Measurements from ENCODE around the gene ZFYVE1.
"Not testable (repeated sequence)": the region's sequence is repeated elsewhere in the genome, so short reads cannot be mapped to it uniquely, and the experiment has no call there.

Gene ZFYVE1, protein sequence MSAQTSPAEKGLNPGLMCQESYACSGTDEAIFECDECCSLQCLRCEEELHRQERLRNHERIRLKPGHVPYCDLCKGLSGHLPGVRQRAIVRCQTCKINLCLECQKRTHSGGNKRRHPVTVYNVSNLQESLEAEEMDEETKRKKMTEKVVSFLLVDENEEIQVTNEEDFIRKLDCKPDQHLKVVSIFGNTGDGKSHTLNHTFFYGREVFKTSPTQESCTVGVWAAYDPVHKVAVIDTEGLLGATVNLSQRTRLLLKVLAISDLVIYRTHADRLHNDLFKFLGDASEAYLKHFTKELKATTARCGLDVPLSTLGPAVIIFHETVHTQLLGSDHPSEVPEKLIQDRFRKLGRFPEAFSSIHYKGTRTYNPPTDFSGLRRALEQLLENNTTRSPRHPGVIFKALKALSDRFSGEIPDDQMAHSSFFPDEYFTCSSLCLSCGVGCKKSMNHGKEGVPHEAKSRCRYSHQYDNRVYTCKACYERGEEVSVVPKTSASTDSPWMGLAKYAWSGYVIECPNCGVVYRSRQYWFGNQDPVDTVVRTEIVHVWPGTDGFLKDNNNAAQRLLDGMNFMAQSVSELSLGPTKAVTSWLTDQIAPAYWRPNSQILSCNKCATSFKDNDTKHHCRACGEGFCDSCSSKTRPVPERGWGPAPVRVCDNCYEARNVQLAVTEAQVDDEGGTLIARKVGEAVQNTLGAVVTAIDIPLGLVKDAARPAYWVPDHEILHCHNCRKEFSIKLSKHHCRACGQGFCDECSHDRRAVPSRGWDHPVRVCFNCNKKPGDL

DNA sequence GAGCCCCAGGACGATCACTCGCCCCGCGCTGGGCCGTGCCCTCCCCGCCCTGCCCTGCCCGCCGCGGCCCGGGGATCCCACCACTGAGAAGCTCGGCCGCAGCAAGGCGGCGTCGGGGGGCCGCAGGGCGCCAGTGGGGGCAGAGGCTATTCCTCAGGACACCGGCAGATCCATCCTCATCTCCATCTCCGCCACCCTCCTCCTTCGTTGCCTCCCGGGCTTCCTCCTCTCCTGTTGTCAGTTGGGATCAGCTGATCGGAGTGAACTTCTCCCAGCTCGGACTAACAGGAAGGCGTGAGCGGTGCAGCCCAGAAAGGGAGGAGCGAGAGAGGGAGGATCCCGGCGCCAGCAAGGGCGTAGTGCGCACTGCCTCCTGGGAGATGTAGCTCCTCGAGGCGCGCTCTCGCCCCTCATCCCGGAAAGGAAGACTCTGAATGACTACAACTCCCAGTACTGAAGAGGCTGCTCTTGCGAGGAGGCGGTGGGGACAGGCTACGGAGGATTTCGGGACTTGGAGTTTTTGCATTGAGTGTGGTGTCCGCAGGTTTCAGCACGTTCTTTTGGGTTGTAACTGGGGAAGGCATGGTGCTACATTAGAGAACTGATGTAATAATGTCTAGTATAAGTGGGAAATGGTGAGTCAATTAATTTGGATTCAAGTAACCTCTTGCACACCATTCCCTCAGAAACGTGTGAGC, at the start of gene ZFYVE1:
TSS of gene ZFYVE1 (minus strand) at position 262 of the 698 bp plus-strand sequence. CDS start 2,598 bp downstream, outside the sequence.
- DNase-seq (ENCODE audit: low read depth in 1 of 2, low spot score in 1 of 2) = peak; percentile 76 to 92

DNA sequence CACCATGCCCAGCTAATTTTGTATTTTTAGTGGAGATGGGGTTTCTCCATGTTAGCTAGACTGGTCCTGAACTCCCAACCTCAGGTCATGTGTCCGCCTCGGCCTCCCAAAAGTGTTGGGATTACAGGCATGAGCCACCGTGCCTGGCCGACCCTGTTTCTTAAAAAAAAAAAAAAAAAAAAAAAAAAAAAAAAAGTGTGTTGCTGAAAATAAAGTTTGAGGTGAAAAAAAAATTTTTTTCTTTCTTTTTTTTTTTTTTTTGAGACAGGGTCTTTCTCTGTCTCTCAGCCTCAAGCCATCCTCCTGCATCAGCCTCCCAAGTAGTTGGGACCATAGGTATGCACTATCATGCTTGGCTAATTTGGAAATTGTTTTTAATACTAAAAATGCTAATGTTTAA, 42.7 kb upstream of the ZFYVE1 start:
- DNase-seq (ENCODE audit: low read depth in 1 of 2, low spot score in 1 of 2) = no peak

DNA sequence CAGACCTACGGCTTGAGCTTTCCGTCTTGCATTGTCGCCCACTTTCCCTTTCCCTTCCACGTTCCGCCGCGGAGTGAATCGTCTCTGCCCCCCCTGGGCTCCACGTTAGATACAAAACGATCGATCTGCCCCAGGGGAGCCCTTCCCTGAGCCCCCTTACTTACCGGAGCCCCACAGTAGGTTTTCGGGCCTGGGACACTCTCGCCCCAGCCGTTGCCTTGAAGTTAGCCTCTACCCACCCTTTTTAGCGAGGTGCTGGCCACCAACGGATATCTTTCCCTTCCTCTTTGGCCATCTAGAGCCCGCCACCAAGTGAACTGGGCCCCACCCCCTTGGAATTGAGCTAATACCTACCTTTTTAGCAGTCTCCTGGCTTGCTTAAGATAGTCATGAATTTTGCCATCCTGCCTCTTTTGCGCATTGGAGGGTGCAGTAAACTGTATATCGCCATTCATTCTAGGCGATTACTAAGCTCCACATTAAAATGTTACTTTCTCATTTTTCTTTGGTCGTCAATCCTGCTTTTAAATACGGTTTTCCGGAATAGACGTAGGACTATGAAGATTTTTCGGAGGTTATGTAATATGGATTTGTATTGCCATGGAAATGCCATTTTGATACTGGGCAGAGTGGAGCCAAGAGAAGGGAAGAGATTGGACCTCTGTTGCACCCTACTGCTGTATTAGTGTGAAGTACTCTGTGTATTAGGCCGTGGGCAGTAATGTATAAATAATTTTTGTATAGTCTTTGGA, 32.2 kb upstream of the ZFYVE1 start:
- DNase-seq (ENCODE audit: low read depth in 1 of 2, low spot score in 1 of 2) = peak in 1 of 2 donors; percentile 11

DNA sequence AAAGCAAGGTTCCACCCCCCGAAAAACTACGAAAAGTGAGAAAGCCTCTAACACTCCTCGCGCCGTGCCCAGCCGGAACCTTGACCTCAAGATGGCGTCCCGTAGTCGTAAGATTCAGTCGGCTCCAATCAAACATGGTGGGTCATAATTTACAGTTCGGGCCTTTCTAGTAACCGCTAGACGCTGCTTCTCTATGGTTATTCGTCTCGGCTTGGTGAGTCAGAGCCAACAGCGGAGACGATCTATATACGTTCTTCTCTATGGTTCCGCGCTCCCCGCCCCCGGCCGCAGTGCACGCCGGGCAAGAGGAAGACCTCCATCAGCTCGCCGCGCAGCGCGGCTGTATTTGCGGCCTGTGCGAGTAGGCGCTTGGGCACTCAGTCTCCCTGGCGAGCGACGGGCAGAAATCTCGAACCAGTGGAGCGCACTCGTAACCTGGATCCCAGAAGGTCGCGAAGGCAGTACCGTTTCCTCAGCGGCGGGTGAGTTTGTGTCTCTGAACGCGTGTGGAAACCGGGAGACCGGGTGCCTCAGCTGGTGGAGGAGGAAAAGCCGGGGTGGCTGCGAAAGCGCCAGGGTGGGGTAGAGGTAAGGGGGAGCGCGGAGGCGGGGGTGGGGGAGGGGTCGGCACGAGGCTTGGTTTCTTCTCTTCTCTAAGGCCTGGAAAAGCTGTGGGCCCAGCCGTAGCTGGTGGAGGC, 31.5 kb upstream of the ZFYVE1 start, which contains the start of gene RBM25:
TSS of gene RBM25 (plus strand) at position 311 of the 698 bp plus-strand sequence. CDS start 13,108 bp downstream, outside the sequence.
- peak; percentile 85 to 95 for DNase-seq (ENCODE audit: low read depth in 1 of 2, low spot score in 1 of 2)

DNA sequence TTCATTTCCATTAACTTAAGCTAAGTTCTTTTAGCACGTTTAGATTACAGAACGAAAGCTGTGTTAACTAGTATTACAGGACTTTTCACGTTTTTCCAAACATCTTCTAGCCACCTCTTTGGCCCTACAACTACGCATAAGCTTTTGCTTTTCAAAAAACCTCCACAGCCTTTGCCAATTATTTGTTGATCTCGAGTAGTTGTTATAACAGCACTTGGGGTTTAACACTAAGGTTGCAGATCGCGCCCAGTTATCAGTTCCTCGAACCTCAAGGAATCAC, 31.0 kb upstream of the ZFYVE1 start:
- DNase-seq (ENCODE audit: low read depth in 1 of 2, low spot score in 1 of 2) = no peak

DNA sequence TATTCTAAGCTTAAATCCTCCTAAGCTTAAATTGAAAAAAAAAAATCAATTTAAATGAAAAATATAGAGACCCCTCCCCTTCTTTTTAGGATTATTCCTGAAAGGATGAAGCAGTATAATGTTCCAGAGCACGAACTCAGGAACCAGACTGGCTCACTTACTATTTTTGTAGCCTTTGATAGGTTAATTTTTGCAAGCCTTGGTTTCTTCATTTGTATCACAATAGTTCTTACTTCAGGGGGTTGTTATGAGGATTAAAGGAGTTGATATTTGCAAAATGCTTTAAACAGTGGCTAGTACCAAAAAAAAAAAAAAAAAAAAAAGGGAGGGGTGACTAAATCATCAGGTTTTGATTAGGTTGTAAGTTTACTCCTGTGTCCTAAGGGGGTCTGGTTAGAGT, 28.3 kb upstream of the ZFYVE1 start:
- no peak for DNase-seq (ENCODE audit: low read depth in 1 of 2, low spot score in 1 of 2)

DNA sequence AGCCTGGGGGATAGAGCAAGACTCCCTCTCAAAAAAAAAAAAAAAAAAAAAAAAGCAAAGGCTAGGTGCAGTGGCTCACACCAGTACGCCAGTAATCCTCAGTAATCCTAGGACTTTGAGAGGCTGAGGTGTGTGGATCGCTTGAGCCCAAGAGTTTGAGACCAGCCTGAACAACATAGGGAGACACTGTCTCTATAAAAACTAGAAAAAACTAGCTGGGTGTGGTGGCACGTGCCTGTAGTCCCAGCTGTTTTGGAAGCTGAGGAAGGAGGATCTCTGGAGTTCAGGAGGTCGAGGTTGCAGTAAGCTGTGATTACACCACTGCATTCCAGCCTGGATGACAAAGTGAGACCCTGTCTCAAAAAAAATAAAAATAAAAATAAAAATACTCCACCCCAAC, 22.5 kb upstream of the ZFYVE1 start:
- DNase-seq (ENCODE audit: low read depth in 1 of 2, low spot score in 1 of 2) = no peak

DNA sequence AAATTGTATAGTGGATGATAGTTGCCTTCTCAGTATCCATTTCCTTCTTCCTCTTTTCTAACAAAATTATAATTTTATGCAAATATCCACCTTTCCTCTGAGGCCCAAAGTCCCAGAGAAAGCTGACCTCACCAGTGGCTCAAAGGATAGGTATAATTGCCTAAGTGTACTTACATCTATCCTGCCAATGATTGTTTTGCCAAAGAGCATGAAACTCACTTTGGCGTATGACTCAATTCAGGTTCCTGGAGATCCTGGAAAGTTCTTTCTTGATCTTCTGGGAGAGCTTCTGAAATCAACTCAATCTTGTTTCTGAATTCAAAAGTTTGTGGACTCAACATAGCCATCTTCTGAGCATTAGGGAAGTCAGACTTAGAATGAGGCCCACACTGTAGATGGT, 20.9 kb upstream of the ZFYVE1 start:
- no peak for DNase-seq (ENCODE audit: low read depth in 1 of 2, low spot score in 1 of 2)

DNA sequence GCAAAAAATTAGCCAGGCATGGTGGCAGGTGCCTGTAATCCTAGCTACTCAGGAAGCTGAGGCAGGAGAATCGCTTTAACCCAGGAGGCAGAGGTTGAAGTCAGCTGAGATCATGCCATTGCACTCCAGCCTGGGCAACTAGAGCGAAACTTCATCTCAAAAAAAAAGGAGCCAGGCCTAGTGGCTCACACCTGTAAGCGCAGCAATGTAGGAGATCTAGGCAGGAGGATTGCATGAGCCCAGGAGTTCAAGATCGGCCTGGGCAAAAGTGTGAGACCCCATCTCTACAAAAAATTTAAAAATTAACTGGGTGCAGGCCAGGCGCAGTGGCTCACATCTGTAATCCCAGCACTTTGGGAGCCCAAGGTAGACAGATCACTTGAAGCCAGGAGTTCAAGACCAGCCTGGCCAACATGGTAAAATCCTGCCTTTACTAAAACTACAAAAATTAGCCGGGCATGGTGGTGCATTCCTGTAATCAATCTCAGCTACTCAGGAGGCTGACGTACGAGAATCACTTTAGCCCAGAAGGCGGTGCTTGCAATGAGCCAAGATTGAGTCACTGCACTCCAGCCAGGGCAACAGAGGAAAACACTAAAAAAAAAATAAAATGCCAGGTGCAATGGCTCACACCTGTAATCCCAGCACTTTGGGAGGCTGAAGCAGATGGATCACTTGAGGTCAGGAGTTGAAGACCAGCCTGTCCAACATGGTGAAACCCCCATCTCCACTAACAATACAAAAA, 10.0 kb upstream of the ZFYVE1 start:
- not testable (repeated sequence) for DNase-seq (ENCODE audit: low read depth in 1 of 2, low spot score in 1 of 2)

DNA sequence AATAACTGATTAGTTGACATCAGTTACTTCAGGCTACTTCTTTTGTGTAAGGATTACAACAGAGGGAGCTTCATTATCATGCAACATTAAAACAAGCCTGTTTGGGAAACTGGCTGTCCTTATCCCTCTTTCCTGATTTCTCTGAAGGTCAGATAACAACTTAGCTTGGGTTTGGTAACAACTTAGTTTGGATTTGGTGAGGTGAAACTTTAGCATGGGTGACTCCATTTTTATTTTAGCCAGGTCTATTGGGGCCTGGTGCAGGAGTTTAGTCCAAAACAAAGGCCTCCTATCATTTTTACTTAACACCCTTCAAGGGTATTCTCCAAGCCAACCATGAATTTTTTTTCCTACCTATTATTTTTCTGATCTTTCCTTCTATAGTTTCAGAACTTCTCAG, 1.1 kb upstream of the ZFYVE1 start:
- no peak for DNase-seq (ENCODE audit: low read depth in 1 of 2, low spot score in 1 of 2)

DNA sequence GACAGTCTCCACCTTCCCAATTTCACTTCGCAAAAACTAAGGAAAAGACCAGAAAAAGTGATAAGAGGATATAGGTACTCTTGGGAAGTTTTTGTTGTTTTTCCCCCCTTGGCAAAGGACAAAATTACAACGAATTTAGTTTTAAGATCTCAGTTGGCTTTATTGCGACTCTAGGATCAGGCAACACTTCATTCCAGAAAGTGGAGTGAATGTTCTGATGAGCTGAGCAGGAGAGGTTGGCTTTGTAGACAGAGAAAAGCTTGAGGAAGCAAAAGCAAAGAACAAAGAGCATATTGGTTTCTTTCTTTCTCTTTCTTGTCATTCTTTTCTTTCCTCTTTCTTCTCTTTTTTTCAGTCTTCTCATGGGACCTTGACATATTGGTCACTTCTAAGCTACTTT, 640 bp upstream of the ZFYVE1 start:
- no peak for DNase-seq (ENCODE audit: low read depth in 1 of 2, low spot score in 1 of 2)

DNA sequence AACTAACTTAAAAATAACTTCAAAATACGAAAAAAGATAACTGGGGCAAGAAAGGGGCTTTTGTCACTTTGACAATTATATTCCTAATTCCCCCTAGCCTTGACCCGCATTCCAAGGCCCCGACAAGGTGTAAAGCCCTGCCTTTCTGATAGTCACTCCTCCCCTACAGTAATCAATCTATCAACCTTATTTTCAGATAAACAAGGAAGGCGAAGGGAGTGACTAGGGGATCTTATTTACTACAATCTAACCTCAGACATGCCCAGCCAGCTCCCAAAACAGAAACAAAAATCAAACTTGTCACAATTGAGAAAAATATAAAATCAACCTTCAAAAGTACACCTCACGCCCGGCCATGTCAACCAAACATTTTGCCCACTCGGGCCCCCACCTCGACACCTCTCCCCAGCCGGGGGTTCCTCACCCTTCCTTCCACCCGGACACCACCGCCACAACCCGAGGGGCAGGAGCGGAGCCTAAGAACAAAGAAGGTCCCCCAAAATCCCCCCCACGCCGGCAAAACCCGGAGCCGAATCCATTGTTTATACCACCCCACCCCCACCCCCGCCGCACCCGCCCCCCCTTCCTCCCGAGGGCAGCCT, 562 bp downstream of the ZFYVE1 start:
- no peak for DNase-seq (ENCODE audit: low read depth in 1 of 2, low spot score in 1 of 2)

DNA sequence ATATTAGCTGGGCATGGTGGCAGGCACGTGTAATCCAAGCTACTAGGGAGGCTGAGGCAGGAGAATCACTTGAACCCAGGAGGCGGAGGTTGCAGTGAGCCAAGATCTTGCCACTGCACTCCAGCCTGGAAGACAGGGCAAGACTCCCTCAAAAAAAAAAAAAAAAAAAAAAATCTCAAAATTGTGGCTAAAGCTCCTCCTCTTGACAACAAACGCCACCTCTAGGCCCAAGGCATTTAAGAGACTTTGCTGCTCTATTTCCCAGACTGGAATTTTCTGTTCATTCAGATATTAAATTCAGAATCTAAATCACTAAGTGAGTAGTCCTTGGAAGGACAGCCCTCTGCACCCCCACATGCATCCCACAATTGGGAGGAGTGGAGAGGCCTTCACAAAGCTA, 1.4 kb downstream of the ZFYVE1 start:
- DNase-seq (ENCODE audit: low read depth in 1 of 2, low spot score in 1 of 2) = no peak

DNA sequence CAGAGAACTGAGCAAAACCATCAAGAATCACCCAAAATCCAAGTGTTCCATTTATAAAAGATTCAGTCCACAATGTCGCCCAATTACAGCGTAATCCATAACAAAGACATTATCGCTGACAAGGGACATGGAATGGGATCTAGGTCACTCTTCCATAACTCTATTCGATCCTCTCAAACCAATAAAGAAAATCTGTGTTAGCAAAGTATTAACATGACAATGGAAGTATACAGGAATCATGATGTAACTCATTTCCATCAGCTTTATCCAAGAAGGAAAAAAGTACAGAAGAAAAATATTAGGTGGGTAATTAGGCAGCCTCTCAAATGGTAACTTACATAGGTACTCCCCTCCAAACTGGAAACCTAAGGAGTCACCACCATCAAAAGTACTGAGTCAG, 4.9 kb downstream of the ZFYVE1 start:
- DNase-seq (ENCODE audit: low read depth in 1 of 2, low spot score in 1 of 2) = no peak

DNA sequence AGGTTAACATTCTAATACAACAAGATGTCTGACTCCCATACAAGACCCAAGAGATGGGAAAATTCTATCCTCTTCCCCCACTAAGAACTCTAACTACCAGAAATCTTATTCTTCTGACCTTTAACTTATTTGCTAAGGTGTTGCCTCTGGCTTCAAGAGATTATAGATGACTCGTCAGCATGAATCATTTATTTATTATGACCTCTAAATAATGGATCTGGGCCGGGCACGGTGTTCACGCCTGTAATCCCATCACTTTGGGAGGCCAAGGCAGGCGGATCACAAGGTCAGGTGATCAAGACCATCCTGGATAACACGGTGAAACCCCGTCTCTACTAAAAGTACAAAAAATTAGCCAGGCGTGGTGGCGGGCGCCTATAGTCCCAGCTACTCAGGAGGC, 10.9 kb downstream of the ZFYVE1 start:
- DNase-seq (ENCODE audit: low read depth in 1 of 2, low spot score in 1 of 2) = not testable (repeated sequence)

DNA sequence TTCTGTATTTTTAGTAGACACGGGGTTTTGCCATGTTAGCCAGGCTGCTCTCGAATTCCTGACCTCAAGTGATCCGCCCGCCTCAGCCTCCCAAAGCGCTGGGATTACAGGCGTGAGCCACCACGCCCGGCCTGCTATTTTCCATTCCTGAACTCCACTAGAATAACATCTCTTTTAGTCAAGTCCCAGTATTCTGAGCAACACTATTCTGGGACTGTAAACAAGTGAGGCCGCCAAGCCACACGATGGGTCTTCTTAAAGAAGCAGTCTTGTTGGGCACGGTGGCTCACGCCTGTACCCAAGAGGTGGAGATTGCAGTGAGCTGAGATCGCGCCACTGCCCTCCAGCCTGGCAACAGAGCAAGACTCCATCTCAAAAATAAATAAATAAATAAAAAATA, 11.4 kb downstream of the ZFYVE1 start:
- DNase-seq (ENCODE audit: low read depth in 1 of 2, low spot score in 1 of 2) = not testable (repeated sequence)

DNA sequence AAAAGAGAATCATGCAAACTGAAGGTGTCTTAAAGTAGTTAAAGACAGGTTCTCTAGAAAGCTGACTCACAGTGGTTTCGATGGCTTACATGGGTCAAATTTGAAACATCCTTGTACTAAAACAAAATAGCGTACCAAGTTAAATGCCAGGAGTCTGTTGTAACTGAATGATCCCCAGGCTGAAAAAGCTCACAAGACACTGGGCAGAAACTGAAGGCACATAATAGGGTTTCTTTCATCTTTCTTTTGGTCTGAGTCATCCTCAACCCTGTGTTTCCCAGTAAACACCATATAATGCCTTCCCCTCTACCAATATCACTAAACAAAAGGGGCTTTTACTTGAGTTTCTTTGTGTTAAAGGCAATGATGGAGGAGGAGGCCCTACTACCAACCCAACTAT, 12.8 kb downstream of the ZFYVE1 start:
- no peak for DNase-seq (ENCODE audit: low read depth in 1 of 2, low spot score in 1 of 2)

DNA sequence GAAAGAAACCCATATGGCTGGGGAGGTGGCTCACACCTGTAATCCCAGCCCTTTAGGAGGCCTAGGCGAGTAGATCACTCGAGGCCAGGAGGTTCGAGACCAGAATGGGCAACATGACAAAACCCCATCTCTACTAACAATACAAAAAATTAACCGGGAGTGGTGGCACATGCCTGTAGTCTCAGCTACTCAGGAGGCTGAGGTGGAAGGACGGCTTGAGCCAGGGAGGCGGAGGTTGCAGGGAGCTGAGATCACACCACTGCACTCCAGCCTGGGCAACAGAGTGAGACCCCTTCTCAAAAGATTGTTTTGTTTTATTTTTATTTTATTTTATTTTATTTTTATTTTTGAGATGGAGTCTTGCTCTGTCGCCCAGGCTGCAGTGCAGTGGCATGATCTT, 15.7 kb downstream of the ZFYVE1 start:
- DNase-seq (ENCODE audit: low read depth in 1 of 2, low spot score in 1 of 2) = not testable (repeated sequence)

DNA sequence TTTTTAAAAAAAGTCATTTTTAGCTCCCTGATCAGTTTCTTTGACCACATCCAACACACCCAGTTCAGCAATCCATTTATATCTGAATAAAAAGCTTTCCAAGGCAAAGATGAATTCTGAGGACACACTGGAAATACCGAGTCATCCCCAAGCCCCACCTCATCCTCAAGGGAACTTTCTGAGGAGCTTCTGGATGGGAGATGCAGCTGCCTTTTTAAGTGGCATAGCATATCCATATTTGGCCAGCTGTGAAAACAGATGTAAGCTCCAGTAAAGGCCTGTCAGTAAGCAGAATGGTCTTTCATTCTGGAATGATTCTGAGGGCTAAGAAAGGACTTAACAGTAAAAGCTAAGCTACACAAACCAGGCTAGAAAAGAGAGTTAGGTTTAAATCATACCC, 18.4 kb downstream of the ZFYVE1 start:
- no peak for DNase-seq (ENCODE audit: low read depth in 1 of 2, low spot score in 1 of 2)
